ENCODE data around the gene NCOA1.

GRCh38 chr2:24667542-24667941 is 176.5 kb downstream of the NCOA1 start:
- TF ChIP-seq CTCF (IDR thresholded peaks at IDR 0.05), result no peak
- no peak for TF ChIP-seq POLR2A (IDR thresholded peaks at IDR 0.05)

Measured in testis (tissue), 2 donors.